ENCODE measurements around the gene VPS13D. TPM values are rescaled to one million over a fixed set of nuclear protein-coding genes. Genes with fewer than 3 reads are reported as not detected.

Gene VPS13D
- total and polyA plus RNA-seq, 2 of the 4 experiments (the other 2 are of a cell fraction): 9.0 to 16.3 TPM

DNA sequence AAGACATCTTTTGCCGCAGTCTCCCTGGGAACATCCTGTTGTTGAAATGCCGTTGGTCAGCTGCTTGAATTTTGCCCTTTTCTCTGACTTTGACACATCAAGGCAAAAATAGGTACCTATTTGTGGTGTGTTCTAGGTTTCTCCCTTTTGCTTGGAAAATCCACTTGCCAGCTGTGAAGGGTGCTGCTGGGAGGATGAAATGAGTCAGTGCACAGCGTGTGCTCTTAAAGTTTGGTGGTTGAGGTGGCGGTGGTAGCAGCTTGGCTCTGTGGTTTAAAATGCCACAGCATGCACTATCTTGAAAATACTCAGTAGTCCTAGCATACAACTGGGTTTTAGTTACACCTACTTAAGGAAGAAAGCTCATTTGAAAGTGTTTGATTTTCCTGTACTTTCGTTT lies 204.3 kb downstream of the VPS13D start:
- H4K8ac ChIP-seq (ENCODE audit: low read depth in 2 of 2, low read length in 2 of 2): no peak overlapping the region
- no TSS peak for BruUV-seq (replicated peaks)
- in situ Hi-C loops (cut with MboI; ENCODE audit: low sequenced_read_pairs): no loop called here

More for the DNA sequence above, 204.3 kb downstream of the VPS13D start:
- H3K27ac ChIP-seq (ENCODE audit: insufficient read depth, low read length): peak overlapping the region; percentile 47; the same call in 1 of the 2 replicates
- H3K9me3 ChIP-seq (ENCODE audit: control insufficient read depth, insufficient read depth, low read length): no peaks in the 10 kb centered on the region
- peaks cover 9 to 17% of the 10 kb centered on the region in 2 experiments; a peak in 3 of 4 replicates for H3K79me1 ChIP-seq (ENCODE audit: low read depth in 1 of 2, low read length in 2 of 2)
- no peak overlapping the region for H4K91ac ChIP-seq (ENCODE audit: insufficient read depth, low read depth, low read length)
- H4K5ac ChIP-seq (ENCODE audit: low read depth, low read length): no peak overlapping the region
- H2BK5ac ChIP-seq (ENCODE audit: low read depth, low read length, poor library complexity, severe bottlenecking): peak overlapping the region; percentile 4
- no peak overlapping the region for H3K23ac ChIP-seq (ENCODE audit: low read depth, low read length)
- no peak overlapping the region for H2AFZ ChIP-seq (replicated peaks; ENCODE audit: low read length, poor library complexity)
- no peak overlapping the region; the same call in 1 of the 2 replicates for H3K18ac ChIP-seq (ENCODE audit: low read depth, low read length)
- H3K36me3 ChIP-seq (ENCODE audit: control insufficient read depth, insufficient read depth, low read length): peaks cover 2% of the 10 kb centered on the region; the same call in 1 of the 2 replicates
- DNase-seq: peak; percentile 86
- peak overlapping the region; percentile 20; the same call in 1 of the 2 replicates for H3K9ac ChIP-seq (ENCODE audit: low read depth, low read length)
- no peaks in the 10 kb centered on the region for H4K20me1 ChIP-seq (ENCODE audit: insufficient read depth, low read length)
- H3K27me3 ChIP-seq (ENCODE audit: control insufficient read depth, insufficient read depth, low read length): no peaks in the 10 kb centered on the region
- no peak overlapping the region; the same call in 2 of the 3 replicates for H2BK15ac ChIP-seq (ENCODE audit: low read depth, low read length)
- ChIA-PET POLR2A (ENCODE audit: unreplicated experiment) (no interaction called here), CTCF (interaction anchor here (1.3 kb wide), 1 partner anchor 27 kb away, joined by 4 read pairs; no protein-coding TSS in a partner anchor)
- H3K56ac ChIP-seq (ENCODE audit: extremely low read depth, insufficient read depth, low read length): no peak overlapping the region
- no peak overlapping the region for H2BK20ac ChIP-seq (ENCODE audit: low read depth, low read length)
- H3K4me1 ChIP-seq (ENCODE audit: control insufficient read depth, insufficient read depth, low read length): peaks cover 25% of the 10 kb centered on the region
- dilution Hi-C loops (cut with HindIII; ENCODE audit: low sequenced_read_pairs, unreplicated experiment): no loop called here
- H2BK120ac ChIP-seq (ENCODE audit: low read depth, low read length): no peak overlapping the region
- intact Hi-C loops (cut with micrococcal nuclease): no loop called here
- H3K4me3 ChIP-seq (ENCODE audit: insufficient read depth, low read depth, low read length): no peak overlapping the region
- peak overlapping the region; percentile 16 for H3K4ac ChIP-seq (ENCODE audit: low read depth, low read length)
- TF ChIP-seq CEBPB (IDR thresholded peaks at IDR 0.05; ENCODE audit: low read depth, low read length) (no peak), POLR2A (IDR thresholded peaks at IDR 0.05; ENCODE audit: low read depth, low read length) (no peak), NFE2L2 (IDR thresholded peaks at IDR 0.05; ENCODE audit: low read depth, low read length) (no peak), MAFK (IDR thresholded peaks at IDR 0.05; ENCODE audit: low read depth, low read length) (peak; percentile 7; the same call in 1 of the 2 replicates), CHD1 (IDR thresholded peaks at IDR 0.05; ENCODE audit: low read depth, low read length) (no peak), RCOR1 (IDR thresholded peaks at IDR 0.05; ENCODE audit: insufficient replicate concordance, low read length) (peak; percentile 45), BHLHE40 (IDR thresholded peaks at IDR 0.05; ENCODE audit: low read depth, low read length) (peak; percentile 62), FOS (IDR thresholded peaks at IDR 0.05; ENCODE audit: low read depth, low read length) (peak; percentile 68)
- peak overlapping the region; percentile 22; the same call in 1 of the 2 replicates for H2AK5ac ChIP-seq (ENCODE audit: low read depth, low read length)
- ATAC-seq (ENCODE audit: low read depth): peak; percentile 61
- H2AK9ac ChIP-seq (replicated peaks; ENCODE audit: low read depth, low read length, poor library complexity): no peak overlapping the region
- H3K4me2 ChIP-seq (ENCODE audit: low read depth, low read length): peak overlapping the region; percentile 4; the same call in 1 of the 2 replicates
- 0 out of 2 replicates have a peak overlapping the region, but pooled peaks have one; percentile 8 for H3K14ac ChIP-seq (replicated peaks; ENCODE audit: low read depth, low read length)
- H3K9me1 ChIP-seq (ENCODE audit: insufficient read depth, low read length): peaks cover 9% of the 10 kb centered on the region; the same call in 1 of the 2 replicates
- no CpG with 5 or more reads among the region's 5 CpGs for WGBS, 2 experiments (ENCODE audit: extremely low coverage in 2 of 2, insufficient read length in 1 of 2)
